ENCODE measurements around the gene MICOS13.

Gene MICOS13

DNA sequence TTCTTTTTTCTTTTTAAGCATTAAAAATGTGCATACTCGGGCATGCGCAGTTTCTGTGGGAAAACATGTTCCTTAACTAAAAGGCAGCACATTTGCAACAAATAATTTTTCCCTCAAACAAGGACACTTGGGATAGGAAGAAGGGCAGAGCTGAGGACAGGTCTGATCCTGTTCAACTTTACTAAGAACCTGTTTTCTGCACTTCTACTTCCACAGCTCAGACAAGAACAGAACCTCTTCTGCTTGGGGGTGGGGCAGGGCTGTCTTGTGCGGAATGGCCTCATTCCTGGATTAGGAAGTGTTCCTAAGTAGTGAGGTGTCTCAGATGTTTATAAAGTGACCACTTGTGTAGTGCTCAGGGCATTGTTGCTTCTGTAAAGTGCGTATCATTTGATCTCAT lies 39.1 kb downstream of the MICOS13 start:
- no peak overlapping the region for H3K4me3 ChIP-seq (ENCODE audit: low read depth, low read length)
- TF ChIP-seq, protein P1, sequence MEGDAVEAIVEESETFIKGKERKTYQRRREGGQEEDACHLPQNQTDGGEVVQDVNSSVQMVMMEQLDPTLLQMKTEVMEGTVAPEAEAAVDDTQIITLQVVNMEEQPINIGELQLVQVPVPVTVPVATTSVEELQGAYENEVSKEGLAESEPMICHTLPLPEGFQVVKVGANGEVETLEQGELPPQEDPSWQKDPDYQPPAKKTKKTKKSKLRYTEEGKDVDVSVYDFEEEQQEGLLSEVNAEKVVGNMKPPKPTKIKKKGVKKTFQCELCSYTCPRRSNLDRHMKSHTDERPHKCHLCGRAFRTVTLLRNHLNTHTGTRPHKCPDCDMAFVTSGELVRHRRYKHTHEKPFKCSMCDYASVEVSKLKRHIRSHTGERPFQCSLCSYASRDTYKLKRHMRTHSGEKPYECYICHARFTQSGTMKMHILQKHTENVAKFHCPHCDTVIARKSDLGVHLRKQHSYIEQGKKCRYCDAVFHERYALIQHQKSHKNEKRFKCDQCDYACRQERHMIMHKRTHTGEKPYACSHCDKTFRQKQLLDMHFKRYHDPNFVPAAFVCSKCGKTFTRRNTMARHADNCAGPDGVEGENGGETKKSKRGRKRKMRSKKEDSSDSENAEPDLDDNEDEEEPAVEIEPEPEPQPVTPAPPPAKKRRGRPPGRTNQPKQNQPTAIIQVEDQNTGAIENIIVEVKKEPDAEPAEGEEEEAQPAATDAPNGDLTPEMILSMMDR (IDR thresholded peaks at IDR 0.05; ENCODE audit: control insufficient read depth, extremely low read depth, insufficient read depth): no peak
- DNase-seq (ENCODE audit: low read depth): no peak

DNA sequence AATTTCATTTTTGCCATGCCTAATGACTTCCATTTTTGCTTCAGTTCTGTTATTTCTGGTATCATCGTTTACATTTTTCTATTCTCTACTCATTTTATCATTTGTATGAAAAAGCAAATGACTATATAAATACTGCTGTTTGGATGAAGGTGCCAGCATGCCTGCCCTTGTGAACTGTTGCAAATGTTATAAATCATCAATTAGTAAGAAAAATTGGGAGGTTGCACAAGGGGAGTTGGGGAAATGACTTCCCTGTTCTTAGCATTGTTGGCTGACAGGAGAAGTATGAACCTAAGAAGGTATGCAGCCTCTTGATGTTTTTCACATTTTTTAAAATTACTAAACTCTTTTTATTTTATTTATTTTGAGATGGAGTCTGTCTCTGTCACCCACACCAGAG lies 42.3 kb downstream of the MICOS13 start:
- DNase-seq (ENCODE audit: low read depth): no peak
- no peak overlapping the region for H3K4me3 ChIP-seq (ENCODE audit: low read depth, low read length)
- TF ChIP-seq, protein P1 (IDR thresholded peaks at IDR 0.05; ENCODE audit: control insufficient read depth, extremely low read depth, insufficient read depth): no peak

GRCh38 chr19:5635427-5635826 lies 44.9 kb downstream of the MICOS13 start:
- no peak overlapping the region for H3K4me3 ChIP-seq (ENCODE audit: low read depth, low read length)
- TF ChIP-seq, protein P1 (IDR thresholded peaks at IDR 0.05; ENCODE audit: control insufficient read depth, extremely low read depth, insufficient read depth): no peak
- DNase-seq (ENCODE audit: low read depth): no peak

- no peak for DNase-seq (ENCODE audit: low read depth)
- peak overlapping the region; percentile 24 for H3K4me3 ChIP-seq (ENCODE audit: low read depth, low read length)
- TF ChIP-seq, protein P1 (IDR thresholded peaks at IDR 0.05; ENCODE audit: control insufficient read depth, extremely low read depth, insufficient read depth): no peak
Measured at GRCh38 chr19:5632657-5633056, 47.7 kb downstream of the MICOS13 start.

DNA sequence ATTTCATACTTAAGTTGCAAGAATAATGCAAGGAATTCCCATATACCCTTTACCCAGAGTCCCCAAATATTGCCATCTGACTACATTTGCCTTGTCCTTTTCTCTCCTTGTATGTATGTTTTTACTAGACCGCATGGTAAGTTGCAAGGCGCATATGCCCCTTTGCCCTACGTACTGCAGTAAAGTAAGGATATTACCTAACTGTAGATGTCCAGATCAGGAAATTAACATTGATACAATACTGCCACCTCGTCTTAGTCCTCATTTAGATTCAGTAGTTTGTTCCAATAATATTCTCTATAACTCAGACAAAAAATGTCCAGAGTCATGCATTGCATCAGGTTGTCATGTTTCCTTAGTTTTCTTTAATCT lies 48.1 kb downstream of the MICOS13 start:
- TF ChIP-seq, protein P1 (IDR thresholded peaks at IDR 0.05; ENCODE audit: control insufficient read depth, extremely low read depth, insufficient read depth): no peak
- peak overlapping the region; percentile 24 for H3K4me3 ChIP-seq (ENCODE audit: low read depth, low read length)
- no peak for DNase-seq (ENCODE audit: low read depth)

DNA sequence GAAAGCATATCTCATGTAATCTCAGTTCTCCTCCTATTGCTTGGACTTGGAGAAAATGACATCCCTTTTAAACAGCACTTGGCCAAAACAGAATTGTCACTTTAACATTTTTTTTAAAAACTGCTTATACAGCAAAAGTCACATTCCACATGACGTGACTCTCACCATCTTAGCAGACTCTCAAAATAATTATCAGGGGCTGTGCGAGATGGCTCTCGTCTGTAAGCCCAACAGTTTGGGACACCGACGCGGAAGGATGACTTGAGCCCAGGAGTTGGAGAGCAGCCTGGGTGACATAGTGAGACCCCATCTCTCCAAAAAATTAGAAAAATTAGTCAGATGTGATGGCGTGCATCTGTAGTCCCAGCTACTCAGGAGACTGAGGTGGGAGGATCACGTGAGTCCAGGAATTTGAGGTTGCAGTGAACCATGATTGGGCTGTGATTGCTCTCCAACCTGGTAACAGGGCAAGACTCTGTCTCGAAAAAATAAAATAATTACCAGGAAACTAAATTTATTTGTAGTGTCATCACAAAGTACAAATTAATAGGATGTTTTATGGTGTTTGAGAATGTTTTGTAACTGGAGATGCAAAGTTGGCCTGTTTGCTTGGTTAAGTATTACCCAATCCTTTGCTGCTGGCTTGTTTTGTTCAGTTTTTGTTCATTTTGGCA lies 48.6 kb downstream of the MICOS13 start:
- H3K4me3 ChIP-seq (ENCODE audit: low read depth, low read length): peak overlapping the region; percentile 25
- DNase-seq (ENCODE audit: low read depth): peak; percentile 73
- TF ChIP-seq, protein P1 (IDR thresholded peaks at IDR 0.05; ENCODE audit: control insufficient read depth, extremely low read depth, insufficient read depth): no peak

- H3K4me3 ChIP-seq (ENCODE audit: low read depth, low read length): no peak overlapping the region
- TF ChIP-seq, protein P1 (IDR thresholded peaks at IDR 0.05; ENCODE audit: control insufficient read depth, extremely low read depth, insufficient read depth): no peak
- DNase-seq (ENCODE audit: low read depth): no peak
Measured at GRCh38 chr19:5628919-5629481, 51.3 kb downstream of the MICOS13 start.
